Peyer's patch (tissue), 4 donors: ENCODE data around the gene KIF12.
"Not testable (repeated sequence)": the region's sequence is repeated elsewhere in the genome, so short reads cannot be mapped to it uniquely, and the experiment has no call there.

Experiments
- POLR2A ChIP-seq, 2 donors: fragments of 450-650 bp; IDR thresholded peaks; one replicate each; pipeline ENCODE4 v1.5.1; 2017; ENCODE audit warnings: antibody characterized with exemption in 2 of 2, mild to moderate bottlenecking in 2 of 2, moderate library complexity in 2 of 2
- TF ChIP-seq, protein P1 (sequence below), 6 experiments: fragments of 450-650 bp in 4 of 6; fragments of 200-600 bp in 2 of 6; sonication (generic) in 1 of 6; IDR thresholded peaks; one replicate each; pipeline ENCODE4 v1.5.1; 2017 to 2019; ENCODE audit warnings: antibody characterized with exemption in 6 of 6, mild to moderate bottlenecking in 3 of 6, moderate library complexity in 1 of 6

DNA sequence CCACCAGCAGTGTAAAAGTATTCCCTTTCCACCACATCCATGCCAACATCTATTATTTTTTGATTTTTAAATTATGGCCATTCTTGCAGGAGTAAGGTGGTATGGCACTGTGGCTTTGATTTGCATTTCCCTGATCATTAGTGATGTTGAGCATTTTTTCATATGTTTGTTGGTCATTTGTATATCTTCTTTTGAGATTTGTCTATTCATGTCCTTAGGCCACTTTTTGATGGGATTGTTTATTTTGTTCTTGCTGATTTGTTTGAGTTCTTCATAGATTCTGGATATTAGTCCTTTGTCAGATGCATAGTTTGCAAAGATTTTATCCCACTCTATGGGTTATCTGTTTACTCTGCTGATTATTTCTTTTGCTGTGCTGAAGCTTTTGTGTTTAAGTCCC, 55.4 kb downstream of the KIF12 start:
- TF ChIP-seq, protein P1, sequence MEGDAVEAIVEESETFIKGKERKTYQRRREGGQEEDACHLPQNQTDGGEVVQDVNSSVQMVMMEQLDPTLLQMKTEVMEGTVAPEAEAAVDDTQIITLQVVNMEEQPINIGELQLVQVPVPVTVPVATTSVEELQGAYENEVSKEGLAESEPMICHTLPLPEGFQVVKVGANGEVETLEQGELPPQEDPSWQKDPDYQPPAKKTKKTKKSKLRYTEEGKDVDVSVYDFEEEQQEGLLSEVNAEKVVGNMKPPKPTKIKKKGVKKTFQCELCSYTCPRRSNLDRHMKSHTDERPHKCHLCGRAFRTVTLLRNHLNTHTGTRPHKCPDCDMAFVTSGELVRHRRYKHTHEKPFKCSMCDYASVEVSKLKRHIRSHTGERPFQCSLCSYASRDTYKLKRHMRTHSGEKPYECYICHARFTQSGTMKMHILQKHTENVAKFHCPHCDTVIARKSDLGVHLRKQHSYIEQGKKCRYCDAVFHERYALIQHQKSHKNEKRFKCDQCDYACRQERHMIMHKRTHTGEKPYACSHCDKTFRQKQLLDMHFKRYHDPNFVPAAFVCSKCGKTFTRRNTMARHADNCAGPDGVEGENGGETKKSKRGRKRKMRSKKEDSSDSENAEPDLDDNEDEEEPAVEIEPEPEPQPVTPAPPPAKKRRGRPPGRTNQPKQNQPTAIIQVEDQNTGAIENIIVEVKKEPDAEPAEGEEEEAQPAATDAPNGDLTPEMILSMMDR (IDR thresholded peaks at IDR 0.05), result not testable (repeated sequence)
- TF ChIP-seq POLR2A (IDR thresholded peaks at IDR 0.05), result not testable (repeated sequence)
